GM18508 (cell line): ENCODE data around the gene ZDHHC11B.

Experiments
- ATAC-seq: cut with Tn5 transposase; IDR thresholded peaks from one replicate; pipeline ENCODE4 v1.9.1; 2021; ENCODE audit warnings: moderate number of reproducible peaks; ENCODE audit not compliant: insufficient read depth, unreplicated experiment

Gene ZDHHC11B

DNA sequence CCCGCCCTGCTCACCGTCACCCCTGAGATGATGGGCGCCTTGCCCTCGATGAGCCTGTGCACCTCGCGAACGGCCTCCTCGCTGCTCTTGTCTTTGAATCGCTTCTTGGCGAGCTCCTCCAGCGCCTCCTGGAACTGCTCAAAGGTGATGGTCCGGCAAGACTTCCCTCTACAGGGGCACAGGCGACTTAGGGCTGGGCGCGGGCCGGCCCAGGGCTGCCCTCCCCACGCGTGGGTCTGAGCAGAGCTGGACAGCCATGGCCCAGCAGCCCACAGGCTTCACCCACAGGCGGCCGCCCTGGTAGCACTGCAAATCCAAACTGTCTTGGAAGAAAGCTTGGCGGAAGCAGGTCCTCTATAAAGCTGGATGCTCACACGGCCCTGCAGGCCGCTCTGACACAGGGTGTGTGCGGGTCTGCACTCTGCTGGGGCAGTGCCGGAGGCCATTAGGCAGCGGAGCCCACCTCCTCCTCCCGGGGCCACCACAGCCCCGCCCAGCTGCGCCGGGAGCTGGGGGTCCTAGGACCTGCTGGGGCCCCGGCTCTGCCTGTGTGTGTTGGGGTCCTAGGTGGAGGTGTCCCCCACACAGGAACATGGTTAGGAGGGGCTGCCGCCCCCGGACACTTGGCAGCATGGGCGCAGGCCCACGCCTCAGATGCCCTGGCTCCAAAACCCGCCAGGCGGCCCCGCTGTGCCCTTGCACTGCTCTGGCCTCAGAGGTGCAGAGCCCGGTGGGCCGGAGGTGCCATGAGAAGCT, 118.4 kb downstream of the ZDHHC11B start:
- ATAC-seq, result no peak

GRCh38 chr5:665541-665955, 119.0 kb downstream of the ZDHHC11B start:
- ATAC-seq, result no peak

DNA sequence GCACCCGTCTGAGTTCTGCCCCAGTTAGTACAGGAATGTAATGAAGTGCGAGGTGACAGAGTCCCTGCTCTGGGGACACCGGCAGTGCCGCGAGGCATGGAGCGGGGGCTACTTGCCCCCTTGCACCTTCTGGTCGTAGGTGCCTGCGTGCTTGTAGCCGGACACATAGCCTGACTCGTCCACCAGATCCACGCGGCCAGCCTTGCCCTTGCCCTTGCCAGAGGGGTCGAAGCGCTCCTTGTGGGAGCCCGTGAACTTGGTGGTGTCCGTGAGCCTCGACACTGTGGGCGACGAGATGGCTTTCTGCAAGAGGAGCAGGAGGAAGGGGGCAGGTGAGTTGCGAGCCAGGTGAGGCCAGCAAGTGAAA, 119.6 kb downstream of the ZDHHC11B start:
- ATAC-seq, result no peak

GRCh38 chr5:664343-664993, 120.1 kb downstream of the ZDHHC11B start:
- ATAC-seq, result no peak

GRCh38 chr5:663436-664342, 120.8 kb downstream of the ZDHHC11B start:
- ATAC-seq, result no peak

DNA sequence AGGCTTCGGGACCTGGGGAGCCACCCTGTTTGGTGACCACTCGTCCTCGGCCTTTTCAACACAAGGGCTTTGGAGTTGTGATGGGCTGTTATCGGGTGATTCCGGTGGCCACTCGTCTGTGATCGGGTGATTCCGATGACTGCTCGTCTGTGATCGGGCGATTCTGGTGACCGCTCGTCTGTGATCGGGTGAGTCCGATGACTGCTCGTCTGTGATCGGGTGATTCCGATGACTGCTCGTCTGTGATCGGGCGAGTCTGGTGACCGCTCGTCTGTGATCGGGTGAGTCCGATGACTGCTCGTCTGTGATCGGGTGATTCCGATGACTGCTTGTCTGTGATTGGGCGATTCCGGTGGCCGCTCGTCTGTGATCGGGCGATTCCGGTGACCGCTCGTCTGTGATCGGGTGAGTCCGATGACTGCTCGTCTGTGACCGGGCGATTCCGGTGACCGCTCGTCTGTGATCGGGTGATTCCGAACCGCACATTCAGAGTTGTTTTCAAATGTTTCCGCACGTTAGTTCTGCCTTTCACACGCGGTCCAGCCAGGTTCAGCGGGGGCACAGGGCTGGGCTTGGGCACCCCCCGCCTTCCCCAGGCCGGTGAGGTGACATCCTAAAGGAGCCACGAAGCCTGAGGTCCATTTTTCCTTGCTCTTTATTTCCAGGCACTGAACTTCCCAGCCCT, 121.6 kb downstream of the ZDHHC11B start:
- ATAC-seq, result no peak

GRCh38 chr5:661891-662750, 122.4 kb downstream of the ZDHHC11B start:
- ATAC-seq, result no peak

GRCh38 chr5:660491-661030, 124.0 kb downstream of the ZDHHC11B start:
- no peak for ATAC-seq
